Melanocyte of skin (primary cell): ENCODE results near the gene THAP4. TPM values are rescaled to one million over a fixed set of nuclear protein-coding genes. Genes with fewer than 3 reads are reported as not detected.

Source experiments
- small RNA-seq, 2 donors: library from RNA; depleted of rRNA; stranded (forward); fragments of <200 nt; gene quantifications; one replicate each; pipeline ENCODE3, GENCODE V24; 2012
- total RNA-seq, 2 donors: library from RNA; depleted of rRNA; stranded (reverse); fragments of >200 nt; gene quantifications; 2 replicates each; pipeline ENCODE4 v1.2.3, GENCODE V29; 2012

THAP4 gene
- total RNA-seq: 10 to 100 TPM; 37.9 to 68.3 TPM

GRCh38 chr2:241637018-241637794 is at the start of gene THAP4, which contains the start of gene ATG4B:
TSS of gene THAP4 (minus strand) at chr2:241637158. CDS start at chr2:241637017, 141 bp downstream.
TSS of gene ATG4B (plus strand) at chr2:241637693. CDS start at chr2:241637715, 22 bp downstream.

GRCh38 chr2:241558532-241559322 is 78.2 kb downstream of the THAP4 start, which contains the start of gene BOK:
TSS of gene BOK (plus strand) at chr2:241558745. CDS start at chr2:241559484, 739 bp downstream.

Small RNAs within 50 kb of the gene (small RNA-seq; reads per million reads assigned to genes)
- 0.35 to 0.43 reads per million in 2 donors for gene RNA5SP122

Other genes with a start within 250 kb of the THAP4 start
- 100 to 1,000 TPM; 115 to 145 TPM for gene STK25, start 128.6 kb downstream of the THAP4 start, total RNA-seq
- 1 to 10 TPM; 3.3 to 10.0 TPM for gene BOK, start 78.4 kb downstream of the THAP4 start, total RNA-seq
- gene ATG4B, start 535 bp upstream of the THAP4 start, total RNA-seq: 10 to 100 TPM; 70.9 to 72.3 TPM
- gene DTYMK, start 49.7 kb upstream of the THAP4 start, total RNA-seq: 10 to 100 TPM; 34.1 to 86.6 TPM
- gene ING5, start 64.9 kb upstream of the THAP4 start, total RNA-seq: 10 to 100 TPM in 1 of 2 donors, 1 to 10 TPM in 1; 7.6 to 11.0 TPM
- gene D2HGDH, start 97.5 kb upstream of the THAP4 start, total RNA-seq: 10 to 100 TPM in 1 of 2 donors, 1 to 10 TPM in 1; 10.0 to 15.8 TPM
- gene GAL3ST2, start 139.7 kb upstream of the THAP4 start, total RNA-seq: under 1 TPM in 1 of 2 donors, not detected in 1; 0.34 TPM
- not detected for gene NEU4, start 172.0 kb upstream of the THAP4 start, total RNA-seq
- not detected for gene PDCD1, start 221.7 kb upstream of the THAP4 start, total RNA-seq
- gene RTP5, start 232.6 kb upstream of the THAP4 start, total RNA-seq: not detected